Measurements from ENCODE around the gene CFAP58.

The CFAP58 gene

DNA sequence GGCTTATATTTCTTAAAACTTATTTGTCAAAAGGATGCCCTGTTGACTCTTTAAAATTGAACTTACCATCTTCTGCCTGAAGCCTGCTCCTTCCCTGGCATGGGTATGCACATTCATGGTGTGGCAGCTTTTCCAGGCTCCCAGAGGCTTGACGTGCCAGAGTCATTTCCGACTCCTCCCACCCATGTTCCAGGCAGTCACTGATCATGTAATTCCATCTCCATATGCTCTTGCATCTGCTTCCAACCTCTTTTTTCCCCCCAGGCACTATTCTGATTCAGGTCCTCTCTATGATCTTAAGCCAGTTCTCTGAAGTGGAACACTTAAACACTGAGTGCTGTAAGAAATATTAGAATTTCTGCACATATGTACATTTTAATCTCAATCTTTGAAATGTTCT is 82.2 kb downstream of the CFAP58 start:
- no peak overlapping the region for H3K4me3 ChIP-seq (ENCODE audit: low read length)
- TF ChIP-seq CTCF (conservative IDR thresholded peaks at IDR 0.05; ENCODE audit: low read length) = no peak
- peak; percentile 41 for DNase-seq (ENCODE audit: low read depth)

DNA sequence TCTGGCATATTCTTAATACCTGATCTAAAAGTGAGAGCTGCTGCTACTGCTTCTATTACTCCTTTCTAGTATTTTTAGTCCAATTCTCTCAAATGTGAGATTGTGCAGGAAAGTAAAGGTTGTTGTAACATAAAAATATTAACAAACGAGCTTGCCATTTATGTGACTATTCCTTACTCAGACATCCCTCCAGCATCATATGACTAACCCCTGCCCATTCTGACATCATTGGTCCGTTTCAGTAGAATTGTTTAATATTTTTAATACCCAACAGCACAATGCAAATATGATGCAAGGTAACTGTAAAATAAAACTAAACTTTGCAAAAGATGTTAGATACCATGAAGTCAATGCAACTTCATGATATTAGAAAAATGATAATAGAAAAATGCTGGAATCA is 83.6 kb downstream of the CFAP58 start:
- DNase-seq (ENCODE audit: low read depth) = no peak
- TF ChIP-seq CTCF (conservative IDR thresholded peaks at IDR 0.05; ENCODE audit: low read length) = no peak
- no peak overlapping the region for H3K4me3 ChIP-seq (ENCODE audit: low read length)

DNA sequence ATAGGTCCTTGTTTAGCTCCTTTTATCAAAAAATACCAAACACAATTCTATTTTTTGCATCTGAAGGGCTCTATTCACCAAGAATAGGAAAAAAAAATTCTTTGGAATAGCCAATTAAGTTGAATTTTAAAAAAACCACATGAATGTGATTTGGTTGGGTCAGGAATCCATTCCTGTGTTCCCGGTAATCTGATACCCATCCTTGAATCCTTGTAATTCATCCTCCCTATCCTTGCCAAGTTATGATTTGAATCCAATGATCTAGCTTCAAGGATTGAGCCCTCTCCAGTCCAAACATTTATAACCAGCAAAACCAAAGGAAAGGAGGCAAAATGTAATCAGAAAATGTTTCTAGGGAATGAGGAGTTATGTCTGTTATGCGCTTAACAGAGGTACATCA is 86.6 kb downstream of the CFAP58 start:
- peak; percentile 29 for DNase-seq (ENCODE audit: low read depth)
- no peak overlapping the region for H3K4me3 ChIP-seq (ENCODE audit: low read length)
- no peak for TF ChIP-seq CTCF (conservative IDR thresholded peaks at IDR 0.05; ENCODE audit: low read length)

GRCh38 chr10:104441329-104442000 is 87.8 kb downstream of the CFAP58 start:
- no peak overlapping the region for H3K4me3 ChIP-seq (ENCODE audit: low read length)
- DNase-seq (ENCODE audit: low read depth) = peak; percentile 92
- TF ChIP-seq CTCF (conservative IDR thresholded peaks at IDR 0.05; ENCODE audit: low read length) = no peak

- DNase-seq (ENCODE audit: low read depth) = peak; percentile 77
- TF ChIP-seq CTCF (conservative IDR thresholded peaks at IDR 0.05; ENCODE audit: low read length) = no peak
These were observed 91.7 kb downstream of the CFAP58 start for GRCh38 chr10:104445359-104445758.

DNA sequence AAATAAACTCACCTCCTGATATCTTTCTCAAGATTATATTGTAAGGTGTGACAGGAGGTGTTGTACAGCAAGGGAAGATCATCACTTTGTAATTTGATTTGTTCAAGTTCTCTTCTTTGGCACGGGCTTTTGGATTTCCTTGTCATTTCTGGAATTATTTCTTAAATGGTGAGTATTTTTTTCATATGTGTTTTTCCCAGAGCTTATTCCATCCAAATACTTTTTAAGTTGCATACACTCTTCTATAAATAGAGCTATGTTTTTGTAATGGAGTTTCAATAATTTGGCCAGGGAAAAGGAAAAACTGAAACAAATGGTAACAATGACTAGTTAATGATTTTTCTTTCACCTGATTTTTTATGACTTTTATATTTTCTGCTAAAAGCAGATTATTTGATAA is 92.5 kb downstream of the CFAP58 start:
- DNase-seq (ENCODE audit: low read depth) = peak; percentile 12
- no peak overlapping the region for H3K4me3 ChIP-seq (ENCODE audit: low read length)
- TF ChIP-seq CTCF (conservative IDR thresholded peaks at IDR 0.05; ENCODE audit: low read length) = no peak

More at GRCh38 chr10:104445359-104445758, 91.7 kb downstream of the CFAP58 start:
- H3K4me3 ChIP-seq (ENCODE audit: low read length) = no peak overlapping the region

- TF ChIP-seq CTCF (conservative IDR thresholded peaks at IDR 0.05; ENCODE audit: low read length) = no peak
These were observed 93.7 kb downstream of the CFAP58 start for GRCh38 chr10:104447331-104447730.

More at GRCh38 chr10:104447331-104447730, 93.7 kb downstream of the CFAP58 start:
- H3K4me3 ChIP-seq (ENCODE audit: low read length) = no peak overlapping the region
- DNase-seq (ENCODE audit: low read depth) = peak; percentile 5
